Measurements from ENCODE around the gene AZGP1.
"Not testable (repeated sequence)": the region's sequence is repeated elsewhere in the genome, so short reads cannot be mapped to it uniquely, and the experiment has no call there.

Gene AZGP1

GRCh38 chr7:100010901-100011300 is 35.1 kb upstream of the AZGP1 start:
- Mint-ChIP-seq H3K4me1 (peaks cover 18% of the 10 kb centered on the region), H3K27me3 (no peaks in the 10 kb centered on the region), H3K27ac (no peak overlapping the region), H3K4me3 (no peak overlapping the region), H3K36me3 (ENCODE audit: low read depth) (peaks cover 1% of the 10 kb centered on the region), H3K9me3 (no peaks in the 10 kb centered on the region)
- ATAC-seq, result no peak
- no peak for DNase-seq

- H3K27ac Mint-ChIP-seq; DNase-seq; ATAC-seq; H3K9me3 Mint-ChIP-seq; H3K36me3 Mint-ChIP-seq (ENCODE audit: low read depth); H3K4me3 Mint-ChIP-seq; H3K27me3 Mint-ChIP-seq: not testable (repeated sequence)
- H3K4me1 Mint-ChIP-seq, result peaks cover 13% of the 10 kb centered on the region
Measured at GRCh38 chr7:100009952-100010351, 34.1 kb upstream of the AZGP1 start.

- DNase-seq, result no peak
- no peak for ATAC-seq
- Mint-ChIP-seq H3K4me1 (peaks cover 8% of the 10 kb centered on the region), H3K27me3 (no peaks in the 10 kb centered on the region), H3K4me3 (no peak overlapping the region), H3K27ac (no peak overlapping the region), H3K36me3 (ENCODE audit: low read depth) (no peaks in the 10 kb centered on the region), H3K9me3 (no peaks in the 10 kb centered on the region)
Measured at GRCh38 chr7:100008525-100008924, 32.7 kb upstream of the AZGP1 start.

GRCh38 chr7:100007887-100008286 is 32.1 kb upstream of the AZGP1 start:
- no peak overlapping the region for H3K4me3 Mint-ChIP-seq
- DNase-seq (no peak), ATAC-seq (no peak)
- no peaks in the 10 kb centered on the region for H3K36me3 Mint-ChIP-seq (ENCODE audit: low read depth)
- no peaks in the 10 kb centered on the region for H3K9me3 Mint-ChIP-seq
- peaks cover 2% of the 10 kb centered on the region for H3K4me1 Mint-ChIP-seq
- no peak overlapping the region for H3K27ac Mint-ChIP-seq
- no peaks in the 10 kb centered on the region for H3K27me3 Mint-ChIP-seq

- no peaks in the 10 kb centered on the region for H3K9me3 Mint-ChIP-seq
- DNase-seq, result no peak
- no peak overlapping the region for H3K4me3 Mint-ChIP-seq
- H3K36me3 Mint-ChIP-seq (ENCODE audit: low read depth), result no peaks in the 10 kb centered on the region
- H3K27me3 Mint-ChIP-seq, result no peaks in the 10 kb centered on the region
- no peak overlapping the region for H3K27ac Mint-ChIP-seq
- no peak for ATAC-seq
- no peaks in the 10 kb centered on the region for H3K4me1 Mint-ChIP-seq
Measured at GRCh38 chr7:100003711-100004661, 28.2 kb upstream of the AZGP1 start.

- ATAC-seq, result no peak
- Mint-ChIP-seq H3K4me3 (no peak overlapping the region), H3K27me3 (no peaks in the 10 kb centered on the region)
Measured at GRCh38 chr7:100000239-100000638, 24.4 kb upstream of the AZGP1 start.

GRCh38 chr7:99997545-99998137 is 21.8 kb upstream of the AZGP1 start:
- Mint-ChIP-seq H3K36me3 (ENCODE audit: low read depth) (no peaks in the 10 kb centered on the region), H3K27ac (peak overlapping the region; percentile 43), H3K9me3 (no peaks in the 10 kb centered on the region), H3K4me3 (peak overlapping the region; percentile 68), H3K27me3 (no peaks in the 10 kb centered on the region), H3K4me1 (peaks cover 11% of the 10 kb centered on the region)
- ATAC-seq, result peak; percentile 89
- DNase-seq, result peak; percentile 67

More at GRCh38 chr7:100000239-100000638, 24.4 kb upstream of the AZGP1 start:
- no peak overlapping the region for H3K27ac Mint-ChIP-seq
- peaks cover 11% of the 10 kb centered on the region for H3K4me1 Mint-ChIP-seq
- no peaks in the 10 kb centered on the region for H3K36me3 Mint-ChIP-seq (ENCODE audit: low read depth)
- no peaks in the 10 kb centered on the region for H3K9me3 Mint-ChIP-seq
- no peak for DNase-seq

GRCh38 chr7:99996755-99997544 is 21.1 kb upstream of the AZGP1 start:
- H3K27me3 Mint-ChIP-seq, result no peaks in the 10 kb centered on the region
- no peaks in the 10 kb centered on the region for H3K36me3 Mint-ChIP-seq (ENCODE audit: low read depth)
- ATAC-seq (no peak), DNase-seq (no peak)
- no peaks in the 10 kb centered on the region for H3K9me3 Mint-ChIP-seq
- H3K4me3 Mint-ChIP-seq, result peak overlapping the region; percentile 68
- H3K27ac Mint-ChIP-seq, result peak overlapping the region; percentile 43
- peaks cover 11% of the 10 kb centered on the region for H3K4me1 Mint-ChIP-seq

- no peaks in the 10 kb centered on the region for H3K27me3 Mint-ChIP-seq
- H3K36me3 Mint-ChIP-seq (ENCODE audit: low read depth), result no peaks in the 10 kb centered on the region
- peaks cover 13% of the 10 kb centered on the region for H3K4me1 Mint-ChIP-seq
- no peak overlapping the region for H3K27ac Mint-ChIP-seq
- H3K4me3 Mint-ChIP-seq, result no peak overlapping the region
- ATAC-seq (no peak), DNase-seq (no peak)
- no peaks in the 10 kb centered on the region for H3K9me3 Mint-ChIP-seq
Measured at GRCh38 chr7:99994819-99995218, 19.0 kb upstream of the AZGP1 start.

- Mint-ChIP-seq H3K4me1 (peaks cover 7% of the 10 kb centered on the region), H3K27me3 (peaks cover 2% of the 10 kb centered on the region), H3K36me3 (ENCODE audit: low read depth) (no peaks in the 10 kb centered on the region), H3K4me3 (no peak overlapping the region), H3K27ac (no peak overlapping the region), H3K9me3 (no peaks in the 10 kb centered on the region)
- DNase-seq (no peak), ATAC-seq (no peak)
Measured at GRCh38 chr7:99992330-99993038, 16.7 kb upstream of the AZGP1 start.

- not testable (repeated sequence) for H3K27ac Mint-ChIP-seq; DNase-seq; ATAC-seq; H3K27me3 Mint-ChIP-seq; H3K4me3 Mint-ChIP-seq; H3K36me3 Mint-ChIP-seq (ENCODE audit: low read depth); H3K4me1 Mint-ChIP-seq; H3K9me3 Mint-ChIP-seq
Measured at GRCh38 chr7:99991543-99991942, 15.7 kb upstream of the AZGP1 start.

- Mint-ChIP-seq H3K36me3 (ENCODE audit: low read depth) (no peaks in the 10 kb centered on the region), H3K4me1 (peaks cover 2% of the 10 kb centered on the region), H3K27me3 (peaks cover 2% of the 10 kb centered on the region), H3K9me3 (no peaks in the 10 kb centered on the region), H3K27ac (no peak overlapping the region), H3K4me3 (no peak overlapping the region)
- ATAC-seq, result no peak
- no peak for DNase-seq
Measured at GRCh38 chr7:99990460-99990852, 14.6 kb upstream of the AZGP1 start.

- no peak for ATAC-seq
- no peaks in the 10 kb centered on the region for H3K9me3 Mint-ChIP-seq
- H3K27me3 Mint-ChIP-seq, result peaks cover 2% of the 10 kb centered on the region
- no peak for DNase-seq
- H3K27ac Mint-ChIP-seq, result no peak overlapping the region
- H3K4me1 Mint-ChIP-seq, result peaks cover 2% of the 10 kb centered on the region
- no peaks in the 10 kb centered on the region for H3K36me3 Mint-ChIP-seq (ENCODE audit: low read depth)
- H3K4me3 Mint-ChIP-seq, result no peak overlapping the region
Measured at GRCh38 chr7:99987846-99988245, 12.0 kb upstream of the AZGP1 start.

GRCh38 chr7:99987306-99987705 is 11.5 kb upstream of the AZGP1 start:
- H3K9me3 Mint-ChIP-seq; H3K27me3 Mint-ChIP-seq; H3K36me3 Mint-ChIP-seq (ENCODE audit: low read depth); H3K4me3 Mint-ChIP-seq; H3K4me1 Mint-ChIP-seq; H3K27ac Mint-ChIP-seq; ATAC-seq; DNase-seq: not testable (repeated sequence)
